GM19023 (cell line): Measurements from ENCODE around the gene FGFR2.

Experiments
- ATAC-seq: cut with Tn5 transposase; IDR thresholded peaks from one replicate; pipeline ENCODE4 v1.9.1; 2021; ENCODE audit warnings: mild to moderate bottlenecking, moderate library complexity; ENCODE audit not compliant: unreplicated experiment

Gene FGFR2

GRCh38 chr10:121611393-121612159 is 13.3 kb upstream of the FGFR2 start:
- ATAC-seq: no peak

GRCh38 chr10:121610798-121611323 is 12.6 kb upstream of the FGFR2 start:
- no peak for ATAC-seq

GRCh38 chr10:121609426-121610380 is 11.5 kb upstream of the FGFR2 start:
- ATAC-seq: no peak

GRCh38 chr10:121608469-121609190 is 10.4 kb upstream of the FGFR2 start:
- no peak for ATAC-seq

- ATAC-seq: no peak
Observed at GRCh38 chr10:121607310-121608055, 9.2 kb upstream of the FGFR2 start.

GRCh38 chr10:121605708-121606107 is 7.5 kb upstream of the FGFR2 start:
- ATAC-seq: no peak

- no peak for ATAC-seq
Observed at GRCh38 chr10:121601458-121601857, 3.2 kb upstream of the FGFR2 start.

GRCh38 chr10:121600611-121601010 is 2.4 kb upstream of the FGFR2 start:
- no peak for ATAC-seq

- ATAC-seq: no peak
Observed at GRCh38 chr10:121599947-121600346, 1.7 kb upstream of the FGFR2 start.

- no peak for ATAC-seq
Observed at GRCh38 chr10:121597504-121598262, 561 bp downstream of the FGFR2 start.

- ATAC-seq: no peak
Observed at GRCh38 chr10:121596689-121597503, 1.3 kb downstream of the FGFR2 start.

- no peak for ATAC-seq
Observed at GRCh38 chr10:121595806-121596688, 2.2 kb downstream of the FGFR2 start.

GRCh38 chr10:121595351-121595805 is 2.9 kb downstream of the FGFR2 start:
- no peak for ATAC-seq

- ATAC-seq: no peak
Observed at GRCh38 chr10:121594623-121595350, 3.5 kb downstream of the FGFR2 start.

GRCh38 chr10:121594076-121594475 is 4.2 kb downstream of the FGFR2 start:
- no peak for ATAC-seq

- ATAC-seq: no peak
Observed at GRCh38 chr10:121593281-121594075, 4.8 kb downstream of the FGFR2 start.
